ENCODE data around the gene PHC2.
"Not testable (repeated sequence)": the region's sequence is repeated elsewhere in the genome, so short reads cannot be mapped to it uniquely, and the experiment has no call there.

- not testable (repeated sequence) for TF ChIP-seq CTCF, EZH2phosphoT487, EZH2 (IDR thresholded peaks at IDR 0.05)
These were observed 140.3 kb downstream of the PHC2 start for GRCh38 chr1:33290615-33291014.
